Forelimb muscle (tissue), 1 donor: ENCODE results near the gene KIAA0930. TPM values are rescaled to one million over a fixed set of nuclear protein-coding genes. Genes with fewer than 3 reads are reported as not detected.

ENCODE experiments used
- polyA plus RNA-seq: library from polyadenylated mRNA; unstranded; fragments of 120-200 nt; gene quantifications from one replicate; pipeline ENCODE4 v1.2.1, GENCODE V29; 2013; ENCODE audit not compliant: insufficient read length

The KIAA0930 gene
- polyA plus RNA-seq, 1 donor: 14.2 TPM

Other genes with a start within 250 kb of the KIAA0930 start
- 0.57 TPM for gene PHF21B, start 230.9 kb downstream of the KIAA0930 start, polyA plus RNA-seq
- 18.7 TPM for gene NUP50, start 77.0 kb downstream of the KIAA0930 start, polyA plus RNA-seq
- not detected for gene UPK3A, start 44.1 kb upstream of the KIAA0930 start, polyA plus RNA-seq
- 20.3 TPM for gene FAM118A, start 69.0 kb upstream of the KIAA0930 start, polyA plus RNA-seq
- gene SMC1B, start 172.7 kb upstream of the KIAA0930 start, polyA plus RNA-seq: 0.11 TPM
- gene RIBC2, start 172.8 kb upstream of the KIAA0930 start, polyA plus RNA-seq: 1.8 TPM